ENCODE measurements around the gene STX5. TPM values are rescaled to one million over a fixed set of nuclear protein-coding genes. Genes with fewer than 3 reads are reported as not detected.

Gene STX5
- total and polyA plus RNA-seq, 9 of the 15 experiments (the other 6 are each of a cell fraction or from before 2014, with no cell fraction given): 2.8 to 28.6 (median 23.7) TPM

DNA sequence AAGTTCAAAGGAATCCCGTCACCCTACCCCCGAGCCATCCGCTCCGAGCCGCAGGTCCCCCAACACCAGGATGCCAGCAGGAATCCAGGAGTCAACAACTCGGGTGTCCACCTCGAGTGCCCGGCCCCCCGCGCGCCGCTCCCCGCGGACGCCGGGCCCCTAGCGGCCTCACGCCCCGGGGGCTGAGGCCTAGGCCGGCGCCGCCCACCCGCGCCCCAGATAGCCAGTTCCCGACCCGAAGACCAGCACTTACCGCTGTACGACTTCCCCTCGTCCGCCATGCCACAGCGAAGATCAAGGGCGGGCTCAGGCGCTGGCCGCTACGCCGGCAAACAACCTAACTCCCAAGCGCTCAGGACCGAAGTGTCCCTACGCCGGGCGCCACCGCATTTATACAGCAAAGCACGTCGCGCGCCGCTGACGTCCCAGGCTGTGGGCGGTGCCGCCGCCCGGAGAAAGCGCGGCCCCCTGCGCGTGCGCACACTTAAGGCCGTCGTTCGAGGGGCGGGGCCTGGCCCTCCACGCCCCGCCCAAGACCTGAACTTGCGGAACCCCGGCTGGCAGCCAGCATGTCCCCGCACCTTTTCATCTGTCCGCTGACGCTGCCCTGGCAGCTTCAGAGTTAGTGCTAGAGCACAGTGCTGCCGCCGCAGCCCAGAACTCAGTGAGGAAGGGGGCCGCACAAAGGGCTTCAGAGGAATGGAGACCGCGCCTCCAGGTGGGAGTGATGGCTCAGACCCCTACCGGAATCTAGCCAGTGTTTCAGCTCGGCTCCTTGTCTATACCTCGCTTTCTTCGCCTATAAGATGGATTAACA is 26.6 kb downstream of the STX5 start, which contains the start of gene NXF1 (continued):
- peak; percentile 70; the same call in 1 of the 2 replicates for TF ChIP-seq ZC3H4 (CRISPR knock-in tag; IDR thresholded peaks at IDR 0.05; ENCODE audit: borderline replicate concordance)
- TF ChIP-seq NONO (IDR thresholded peaks at IDR 0.05; ENCODE audit: low read depth in 2 of 2, low read length in 1 of 2): peak; percentile 58 to 99; a peak in 2 of 4 replicates
- TF ChIP-seq HNRNPLL (IDR thresholded peaks at IDR 0.05; ENCODE audit: low read depth, low read length, poor library complexity, severe bottlenecking): peak; percentile 81
- TF ChIP-seq FOXM1 (IDR thresholded peaks at IDR 0.05; ENCODE audit: low read depth): no peak
- peak; percentile 87; the same call in 1 of the 2 replicates for TF ChIP-seq FOXM1 (CRISPR knock-in tag; IDR thresholded peaks at IDR 0.05; ENCODE audit: low read depth)
- 0 out of 2 replicates have a peak, but pooled peaks have one; percentile 34 for TF ChIP-seq ELF4 (CRISPR knock-in tag; IDR thresholded peaks at IDR 0.05)
- no peak for TF ChIP-seq ETV6 (IDR thresholded peaks at IDR 0.05; ENCODE audit: borderline replicate concordance in 1 of 2, low read depth in 2 of 2, low read length in 1 of 2)
- TF ChIP-seq ETV6 (CRISPR knock-in tag; IDR thresholded peaks at IDR 0.05; ENCODE audit: borderline replicate concordance): peak; percentile 76
- peak; percentile 93 for TF ChIP-seq LCOR (CRISPR knock-in tag; IDR thresholded peaks at IDR 0.05)
- TF ChIP-seq YY1 (IDR thresholded peaks at IDR 0.05; ENCODE audit: borderline replicate concordance in 1 of 3, control insufficient read depth in 1 of 3, extremely low read depth in 1 of 3, insufficient read depth in 3 of 3, insufficient read length in 1 of 3, insufficient replicate concordance in 2 of 3, low read depth in 1 of 3, low read length in 2 of 3): peak; percentile 67 to 89 (median 83)
- TF ChIP-seq TAF9B (IDR thresholded peaks at IDR 0.05; ENCODE audit: partially characterized antibody): peak; percentile 90
- peak; percentile 59 for TF ChIP-seq NCOR1 (IDR thresholded peaks at IDR 0.05)
- TF ChIP-seq ZNF274 (IDR thresholded peaks at IDR 0.05; ENCODE audit: borderline replicate concordance, low read depth, low read length): no peak; the same call in 1 of the 2 replicates
- TF ChIP-seq SP1 (CRISPR knock-in tag; IDR thresholded peaks at IDR 0.05): peak; percentile 99
- 0 out of 2 replicates have a peak, but pooled peaks have one; percentile 16 for TF ChIP-seq CEBPB (tag; IDR thresholded peaks at IDR 0.05)
- TF ChIP-seq, protein P1, sequence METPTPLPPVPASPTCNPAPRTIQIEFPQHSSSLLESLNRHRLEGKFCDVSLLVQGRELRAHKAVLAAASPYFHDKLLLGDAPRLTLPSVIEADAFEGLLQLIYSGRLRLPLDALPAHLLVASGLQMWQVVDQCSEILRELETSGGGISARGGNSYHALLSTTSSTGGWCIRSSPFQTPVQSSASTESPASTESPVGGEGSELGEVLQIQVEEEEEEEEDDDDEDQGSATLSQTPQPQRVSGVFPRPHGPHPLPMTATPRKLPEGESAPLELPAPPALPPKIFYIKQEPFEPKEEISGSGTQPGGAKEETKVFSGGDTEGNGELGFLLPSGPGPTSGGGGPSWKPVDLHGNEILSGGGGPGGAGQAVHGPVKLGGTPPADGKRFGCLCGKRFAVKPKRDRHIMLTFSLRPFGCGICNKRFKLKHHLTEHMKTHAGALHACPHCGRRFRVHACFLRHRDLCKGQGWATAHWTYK (CRISPR knock-in tag; IDR thresholded peaks at IDR 0.05): peak; percentile 87; the same call in 1 of the 2 replicates
- no peak for TF ChIP-seq BDP1 (IDR thresholded peaks at IDR 0.05; ENCODE audit: insufficient read depth, insufficient read length)
- 0 out of 2 replicates have a peak, but pooled peaks have one; percentile 54 for TF ChIP-seq MED1 (CRISPR knock-in tag; IDR thresholded peaks at IDR 0.05; ENCODE audit: borderline replicate concordance)
- peak; percentile 89 for TF ChIP-seq TFAP4 (CRISPR knock-in tag; IDR thresholded peaks at IDR 0.05; ENCODE audit: borderline replicate concordance)
- peak; percentile 53 to 80; a peak in 2 of 4 replicates for TF ChIP-seq TBL1XR1 (IDR thresholded peaks at IDR 0.05; ENCODE audit: low read length in 2 of 2)
- TF ChIP-seq SUPT5H (IDR thresholded peaks at IDR 0.05): peak; percentile 100
- TF ChIP-seq C11orf30 (IDR thresholded peaks at IDR 0.05; ENCODE audit: low read depth): peak; percentile 83
- TF ChIP-seq ZFP30 (CRISPR knock-in tag; IDR thresholded peaks at IDR 0.05; ENCODE audit: borderline replicate concordance): no peak
- TF ChIP-seq CGGBP1 (CRISPR knock-in tag; IDR thresholded peaks at IDR 0.05): peak; percentile 90; the same call in 1 of the 2 replicates
- peak; percentile 34; the same call in 1 of the 2 replicates for TF ChIP-seq SPI1 (IDR thresholded peaks at IDR 0.05; ENCODE audit: borderline replicate concordance, low read depth, low read length)

Measured in K562 (cell line).